SKM-1 treated with dmso at 0.1 percent for 144 hours (cell line): ENCODE data around the gene ABCA2.

ENCODE experiments used
- DNase-seq: peaks from one replicate; lab custom pipeline; 2025; ENCODE audit not compliant: unreplicated experiment; lab: John Stamatoyannopoulos, UW

The ABCA2 gene

GRCh38 chr9:137031904-137032640 lies 4.0 kb upstream of the ABCA2 start, which contains the start of gene FUT7:
Gene FUT7 (minus strand): TSS chr9:137032088. CDS start chr9:137031991, 97 bp downstream.
- peak; percentile 51 for DNase-seq

GRCh38 chr9:137030538-137031527 lies 2.8 kb upstream of the ABCA2 start:
- peak; percentile 84 for DNase-seq

- DNase-seq: peak; percentile 26
Observed at GRCh38 chr9:137030006-137030405, 2.0 kb upstream of the ABCA2 start.

GRCh38 chr9:137029058-137029936 lies 1.3 kb upstream of the ABCA2 start:
- DNase-seq: peak; percentile 56

GRCh38 chr9:137028263-137029057 lies 423 bp upstream of the ABCA2 start:
- DNase-seq: peak; percentile 40

- DNase-seq: no peak
Observed at GRCh38 chr9:137026828-137027227, 1.2 kb downstream of the ABCA2 start.

- DNase-seq: no peak
Observed at GRCh38 chr9:137026384-137026783, 1.7 kb downstream of the ABCA2 start.

GRCh38 chr9:137025517-137025966 lies 2.5 kb downstream of the ABCA2 start:
- DNase-seq: no peak

GRCh38 chr9:137023583-137023991 lies 4.5 kb downstream of the ABCA2 start:
- DNase-seq: no peak

- no peak for DNase-seq
Observed at GRCh38 chr9:137023157-137023556, 4.9 kb downstream of the ABCA2 start.

GRCh38 chr9:137022662-137023008 lies 5.4 kb downstream of the ABCA2 start:
- no peak for DNase-seq

GRCh38 chr9:137021979-137022661 lies 5.9 kb downstream of the ABCA2 start:
- DNase-seq: peak; percentile 78

- DNase-seq: no peak
Observed at GRCh38 chr9:137021568-137021978, 6.5 kb downstream of the ABCA2 start.

- no peak for DNase-seq
Observed at GRCh38 chr9:137020771-137021567, 7.1 kb downstream of the ABCA2 start.

- no peak for DNase-seq
Observed at GRCh38 chr9:137019891-137020683, 8.0 kb downstream of the ABCA2 start.

- DNase-seq: no peak
Observed at GRCh38 chr9:137018761-137019559, 9.1 kb downstream of the ABCA2 start.
